Fibroblast of villous mesenchyme (primary cell): ENCODE measurements around the gene FOXO6. TPM values are rescaled to one million over a fixed set of nuclear protein-coding genes. Genes with fewer than 3 reads are reported as not detected.
A peak's percentile ranks its signal among the peaks of the same experiment; 100 is the strongest.

Source experiments
- DNase-seq: peaks from one replicate; pipeline ENCODE4 v3.0.0-alpha.2; 2010; ENCODE audit warnings: low read depth
- H3K4me3 ChIP-seq: 2 replicates; pipeline ENCODE4 v1.5.1; 2011; ENCODE audit warnings: low read depth, mild to moderate bottlenecking, low read length
- total RNA-seq: library from RNA; depleted of rRNA; stranded (reverse); fragments of >200 nt; gene quantifications from 2 replicates; pipeline ENCODE4 v1.2.3, GENCODE V29; 2012
- TF ChIP-seq, protein P1 (sequence below): IDR thresholded peaks from 2 replicates; pipeline ENCODE4 v1.5.1; 2012; ENCODE audit warnings: low read depth, mild to moderate bottlenecking, low read length; ENCODE audit not compliant: insufficient read depth

The FOXO6 gene
- total RNA-seq, 1 donor = not detected

DNA sequence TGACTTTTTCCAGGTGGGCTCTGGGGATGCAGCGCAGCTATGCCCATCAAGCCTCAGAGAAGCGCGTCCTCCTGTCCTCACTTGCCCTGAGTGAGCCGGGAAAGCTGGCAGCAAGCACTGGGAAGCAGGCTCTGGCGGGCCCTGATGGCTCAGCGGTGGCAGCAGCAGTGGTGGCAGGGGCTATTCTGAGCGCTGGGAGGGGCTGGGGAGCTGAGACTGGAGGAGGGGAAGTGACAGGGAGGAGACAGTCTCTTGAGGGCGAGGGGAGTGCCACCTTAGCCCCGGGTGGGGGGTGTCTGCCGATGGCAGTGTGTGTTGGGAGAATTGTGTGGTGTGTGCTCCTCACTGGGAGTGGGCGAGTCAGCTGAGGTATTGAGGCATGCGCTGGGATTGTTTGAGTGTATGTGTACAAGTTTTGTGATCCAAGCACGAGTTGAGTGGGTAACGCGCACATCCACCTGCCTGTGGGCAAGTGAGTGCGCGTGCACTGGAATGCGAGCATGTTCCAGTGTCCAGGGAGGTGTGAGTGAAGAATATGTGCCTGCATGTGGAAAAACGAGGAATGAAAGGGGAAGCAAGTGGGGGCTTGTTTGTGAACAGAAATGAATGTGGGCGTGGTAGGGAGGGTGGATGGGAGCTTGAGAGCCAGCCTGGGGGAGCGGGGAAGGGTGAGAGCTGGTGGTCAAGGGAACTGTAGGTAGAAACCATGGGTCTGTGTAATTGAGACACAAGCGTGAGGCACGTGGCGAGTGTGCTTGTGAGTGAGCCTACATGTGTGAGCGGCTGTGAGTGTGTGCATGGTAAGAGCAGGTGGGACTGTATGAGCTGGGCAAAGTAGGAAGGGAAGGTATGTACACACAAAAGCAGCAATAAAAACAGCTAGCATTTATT, 2.9 kb upstream of the FOXO6 start:
- no peak overlapping the region for H3K4me3 ChIP-seq
- TF ChIP-seq, protein P1, sequence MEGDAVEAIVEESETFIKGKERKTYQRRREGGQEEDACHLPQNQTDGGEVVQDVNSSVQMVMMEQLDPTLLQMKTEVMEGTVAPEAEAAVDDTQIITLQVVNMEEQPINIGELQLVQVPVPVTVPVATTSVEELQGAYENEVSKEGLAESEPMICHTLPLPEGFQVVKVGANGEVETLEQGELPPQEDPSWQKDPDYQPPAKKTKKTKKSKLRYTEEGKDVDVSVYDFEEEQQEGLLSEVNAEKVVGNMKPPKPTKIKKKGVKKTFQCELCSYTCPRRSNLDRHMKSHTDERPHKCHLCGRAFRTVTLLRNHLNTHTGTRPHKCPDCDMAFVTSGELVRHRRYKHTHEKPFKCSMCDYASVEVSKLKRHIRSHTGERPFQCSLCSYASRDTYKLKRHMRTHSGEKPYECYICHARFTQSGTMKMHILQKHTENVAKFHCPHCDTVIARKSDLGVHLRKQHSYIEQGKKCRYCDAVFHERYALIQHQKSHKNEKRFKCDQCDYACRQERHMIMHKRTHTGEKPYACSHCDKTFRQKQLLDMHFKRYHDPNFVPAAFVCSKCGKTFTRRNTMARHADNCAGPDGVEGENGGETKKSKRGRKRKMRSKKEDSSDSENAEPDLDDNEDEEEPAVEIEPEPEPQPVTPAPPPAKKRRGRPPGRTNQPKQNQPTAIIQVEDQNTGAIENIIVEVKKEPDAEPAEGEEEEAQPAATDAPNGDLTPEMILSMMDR = no peak
- no peak for DNase-seq

DNA sequence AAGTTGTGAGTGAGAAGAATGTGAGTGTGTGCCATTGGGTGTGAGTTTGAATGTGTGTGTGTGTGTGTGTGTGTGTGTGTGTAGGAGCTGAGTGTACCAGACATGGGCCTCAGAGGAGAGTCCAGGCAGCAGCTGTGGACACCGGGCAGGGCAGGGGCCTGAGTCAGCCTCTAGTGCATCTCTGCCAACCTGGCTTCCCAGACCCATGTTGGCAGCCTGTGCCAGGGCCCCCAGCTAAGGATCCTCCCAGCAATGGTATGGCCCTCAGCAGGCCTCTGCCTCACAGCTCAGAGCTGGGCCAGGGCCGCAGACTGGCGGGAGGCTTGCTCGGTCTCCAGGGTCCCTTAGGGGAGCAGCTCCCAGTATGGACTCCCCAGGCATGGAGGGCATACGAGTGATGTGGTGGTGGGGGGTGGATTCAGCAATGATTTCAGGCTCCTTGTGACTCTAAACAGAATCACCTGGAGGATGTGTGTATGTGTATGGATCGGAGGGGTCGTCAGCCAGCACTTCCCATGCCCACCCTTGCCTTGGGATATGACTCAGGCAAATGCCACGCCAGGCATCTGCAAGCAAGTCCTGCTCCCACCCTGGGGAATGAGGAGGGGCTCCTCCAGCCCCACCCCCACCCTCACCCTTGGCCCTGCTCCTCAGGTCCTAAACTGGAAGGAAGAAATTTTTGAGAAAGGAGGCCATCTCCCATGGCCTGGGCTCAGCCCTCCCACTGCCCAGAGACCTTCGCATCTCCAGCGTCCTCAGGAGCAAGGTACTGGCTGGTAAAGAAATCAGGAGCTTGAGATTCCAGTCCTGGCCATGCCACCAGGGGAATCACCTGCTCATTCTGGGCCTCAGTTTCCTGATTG, 1.8 kb upstream of the FOXO6 start:
- no peak overlapping the region for H3K4me3 ChIP-seq

DNA sequence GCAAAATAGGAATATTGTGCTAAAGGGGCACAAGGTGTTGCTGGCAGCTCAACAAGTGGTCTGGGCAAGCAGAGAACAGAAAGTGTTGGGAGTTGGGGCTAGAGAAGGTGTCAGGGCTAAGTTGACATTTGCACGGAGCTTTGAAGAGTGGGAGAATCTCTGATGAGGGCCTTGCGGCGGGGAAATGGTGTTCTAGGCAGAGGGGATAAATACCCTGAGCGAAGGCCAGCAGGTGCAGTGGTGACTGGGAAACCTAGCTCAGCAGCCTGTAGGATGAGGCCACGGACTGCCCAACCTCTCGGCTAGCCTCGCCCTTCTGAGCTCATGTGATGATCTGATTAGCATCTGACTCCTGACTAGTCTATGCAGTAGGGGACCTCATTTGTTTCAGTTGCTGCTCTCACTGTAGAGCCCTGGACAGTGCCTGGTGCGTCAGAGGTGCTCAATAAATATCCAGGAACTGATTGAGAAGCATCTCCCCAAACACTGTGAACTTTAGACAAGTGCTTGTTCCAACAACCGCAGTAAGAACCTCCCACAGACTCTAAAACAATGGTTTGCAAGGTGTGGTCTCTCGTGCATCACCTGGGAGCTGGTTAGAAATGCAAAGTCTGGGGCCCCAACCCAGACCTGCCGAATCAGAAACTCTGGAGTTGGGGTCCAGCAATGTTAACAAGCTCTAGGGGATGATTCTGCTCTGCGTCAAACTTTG, 1.0 kb upstream of the FOXO6 start:
- TF ChIP-seq, protein P1 = no peak
- peak overlapping the region; percentile 41 for H3K4me3 ChIP-seq
- no peak for DNase-seq

More for the DNA sequence above, 1.8 kb upstream of the FOXO6 start:
- TF ChIP-seq, protein P1 = no peak
- no peak for DNase-seq

DNA sequence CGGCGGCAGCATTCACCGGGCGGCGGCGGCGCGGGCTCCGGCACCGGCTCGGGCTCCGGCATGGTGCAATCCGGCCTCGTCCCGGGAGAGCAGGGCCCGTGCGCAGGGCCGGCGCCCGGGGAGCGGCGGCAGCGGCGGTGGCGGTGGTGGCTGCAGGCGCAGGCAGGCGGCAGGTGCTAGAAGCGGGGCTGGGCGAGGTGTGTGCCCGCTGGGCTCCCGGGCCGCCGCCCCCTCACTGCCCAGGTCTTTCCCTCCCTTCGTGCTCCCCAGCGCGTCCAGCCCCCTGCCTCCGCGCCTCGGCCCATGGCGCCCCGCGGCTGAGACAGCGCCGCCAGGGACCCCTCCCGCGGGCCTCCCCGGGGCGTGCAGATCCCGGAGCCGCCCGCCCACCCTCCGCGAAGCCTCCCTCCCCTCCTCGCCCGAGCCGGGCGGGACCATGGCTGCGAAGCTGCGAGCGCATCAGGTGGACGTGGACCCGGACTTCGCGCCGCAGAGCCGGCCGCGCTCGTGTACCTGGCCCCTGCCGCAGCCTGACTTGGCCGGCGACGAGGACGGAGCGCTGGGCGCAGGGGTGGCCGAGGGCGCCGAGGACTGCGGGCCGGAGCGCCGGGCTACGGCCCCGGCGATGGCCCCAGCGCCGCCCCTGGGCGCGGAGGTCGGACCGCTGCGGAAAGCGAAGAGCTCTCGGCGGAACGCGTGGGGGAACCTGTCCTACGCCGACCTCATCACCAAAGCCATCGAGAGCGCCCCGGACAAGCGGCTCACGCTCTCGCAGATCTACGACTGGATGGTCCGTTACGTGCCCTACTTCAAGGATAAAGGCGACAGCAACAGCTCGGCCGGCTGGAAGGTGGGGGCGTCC, 492 bp downstream of the FOXO6 start:
- H3K4me3 ChIP-seq = peak overlapping the region; percentile 44
- DNase-seq = no peak
- TF ChIP-seq, protein P1 = no peak

DNA sequence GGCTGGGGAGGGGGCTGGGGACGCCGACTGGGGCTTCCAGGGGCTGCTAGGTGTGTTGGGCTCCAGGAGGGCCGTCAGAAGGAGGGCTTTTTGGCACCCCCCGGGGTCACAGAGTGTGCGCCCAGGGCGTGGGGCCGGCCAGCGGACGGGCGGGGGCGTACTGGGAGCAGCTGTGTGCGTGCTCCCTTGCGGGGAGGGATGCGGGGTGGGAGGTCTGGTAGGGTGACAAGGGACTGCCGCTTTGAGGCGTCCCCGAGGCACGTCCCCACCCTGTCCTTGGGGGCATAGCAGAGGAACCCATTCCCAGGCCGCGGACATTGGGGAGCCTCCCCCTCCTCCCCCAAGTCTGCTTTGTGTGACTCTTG, 1.1 kb downstream of the FOXO6 start:
- TF ChIP-seq, protein P1 = no peak
- DNase-seq = no peak
- H3K4me3 ChIP-seq = no peak overlapping the region
